ENCODE measurements around the gene CXCR5.

The CXCR5 gene

DNA sequence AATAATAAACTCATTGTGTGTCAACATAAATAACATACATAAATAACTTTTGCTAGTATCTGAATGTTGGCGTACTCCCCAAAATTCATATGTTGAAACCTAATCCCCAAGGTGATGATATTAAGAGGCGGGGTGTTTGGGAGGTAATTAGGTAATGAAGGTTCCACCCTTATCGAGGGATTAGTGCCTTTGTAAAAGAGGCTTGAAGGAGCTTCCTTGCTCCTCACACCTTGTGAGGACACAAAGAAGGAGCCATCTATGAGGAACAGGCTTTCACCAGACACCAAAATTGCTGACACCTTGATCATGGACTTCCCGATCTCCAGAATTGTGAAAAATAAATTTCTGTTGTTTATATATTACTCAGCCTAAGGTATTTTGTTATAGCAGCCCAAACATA, 33.9 kb upstream of the CXCR5 start:
- H3K4me3 ChIP-seq (ENCODE audit: low read depth, low read length), result no peak overlapping the region
- no peaks in the 10 kb centered on the region for H3K36me3 ChIP-seq (ENCODE audit: control insufficient read depth, insufficient read depth, low read length)
- H3K9ac ChIP-seq (ENCODE audit: low read length), result no peak overlapping the region
- no peaks in the 10 kb centered on the region for H3K9me3 ChIP-seq (ENCODE audit: control insufficient read depth, insufficient read depth, low read depth, low read length)
- peaks cover 8% of the 10 kb centered on the region; the same call in 1 of the 2 replicates for H3K4me1 ChIP-seq (ENCODE audit: control insufficient read depth, insufficient read depth, low read length)
- no peaks in the 10 kb centered on the region for H3K27me3 ChIP-seq (ENCODE audit: control insufficient read depth, insufficient read depth, low read length)
- H3K27ac ChIP-seq (ENCODE audit: low read depth, low read length), result no peak overlapping the region

DNA sequence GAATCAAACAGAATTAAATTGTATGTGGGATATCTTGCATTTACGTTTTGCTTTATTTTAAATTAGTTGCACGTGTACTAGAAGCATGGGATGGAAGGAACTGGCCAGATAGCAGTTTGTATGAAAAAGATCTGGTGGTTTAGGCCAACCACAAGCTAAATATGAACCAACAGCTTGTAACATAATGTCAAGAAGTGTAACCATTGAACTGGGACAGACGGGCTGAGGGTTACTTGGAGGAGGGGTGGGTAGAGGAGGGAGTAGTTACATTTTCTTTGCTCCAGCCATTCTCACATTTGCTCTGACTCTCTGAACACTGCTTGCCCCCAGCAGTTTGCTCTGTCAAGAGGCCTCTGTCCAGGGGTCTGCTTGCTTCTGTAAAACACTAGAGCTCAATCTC, 31.7 kb upstream of the CXCR5 start:
- H3K27ac ChIP-seq (ENCODE audit: low read depth, low read length), result no peak overlapping the region
- H3K27me3 ChIP-seq (ENCODE audit: control insufficient read depth, insufficient read depth, low read length), result no peaks in the 10 kb centered on the region
- H3K9me3 ChIP-seq (ENCODE audit: control insufficient read depth, insufficient read depth, low read depth, low read length), result no peaks in the 10 kb centered on the region
- no peak overlapping the region for H3K9ac ChIP-seq (ENCODE audit: low read length)
- H3K4me3 ChIP-seq (ENCODE audit: low read depth, low read length), result no peak overlapping the region
- no peaks in the 10 kb centered on the region for H3K36me3 ChIP-seq (ENCODE audit: control insufficient read depth, insufficient read depth, low read length)
- H3K4me1 ChIP-seq (ENCODE audit: control insufficient read depth, insufficient read depth, low read length), result no peaks in the 10 kb centered on the region

DNA sequence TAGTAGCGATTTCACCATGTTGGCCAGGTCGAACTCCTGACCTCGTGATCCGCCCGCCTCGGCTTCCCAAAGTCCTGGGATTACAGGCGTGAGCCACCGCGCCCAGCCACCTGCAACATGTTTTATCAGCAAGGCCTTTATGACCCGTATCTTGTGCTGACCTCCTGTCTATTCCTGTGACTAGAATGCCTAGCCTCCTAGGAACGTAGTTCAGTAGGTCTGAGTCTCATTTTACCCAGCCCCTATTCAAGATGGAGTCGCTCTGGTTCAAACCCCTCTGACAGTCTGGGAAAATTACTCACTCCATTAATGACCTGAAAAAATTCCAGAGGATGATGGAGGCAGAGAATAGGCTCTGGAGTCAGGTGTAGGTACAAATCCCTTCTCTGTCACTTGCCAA, 30.0 kb upstream of the CXCR5 start:
- no peak overlapping the region for H3K27ac ChIP-seq (ENCODE audit: low read depth, low read length)
- H3K4me1 ChIP-seq (ENCODE audit: control insufficient read depth, insufficient read depth, low read length), result no peaks in the 10 kb centered on the region
- no peak overlapping the region for H3K4me3 ChIP-seq (ENCODE audit: low read depth, low read length)
- no peaks in the 10 kb centered on the region for H3K9me3 ChIP-seq (ENCODE audit: control insufficient read depth, insufficient read depth, low read depth, low read length)
- no peaks in the 10 kb centered on the region for H3K36me3 ChIP-seq (ENCODE audit: control insufficient read depth, insufficient read depth, low read length)
- no peak overlapping the region for H3K9ac ChIP-seq (ENCODE audit: low read length)
- no peaks in the 10 kb centered on the region for H3K27me3 ChIP-seq (ENCODE audit: control insufficient read depth, insufficient read depth, low read length)

DNA sequence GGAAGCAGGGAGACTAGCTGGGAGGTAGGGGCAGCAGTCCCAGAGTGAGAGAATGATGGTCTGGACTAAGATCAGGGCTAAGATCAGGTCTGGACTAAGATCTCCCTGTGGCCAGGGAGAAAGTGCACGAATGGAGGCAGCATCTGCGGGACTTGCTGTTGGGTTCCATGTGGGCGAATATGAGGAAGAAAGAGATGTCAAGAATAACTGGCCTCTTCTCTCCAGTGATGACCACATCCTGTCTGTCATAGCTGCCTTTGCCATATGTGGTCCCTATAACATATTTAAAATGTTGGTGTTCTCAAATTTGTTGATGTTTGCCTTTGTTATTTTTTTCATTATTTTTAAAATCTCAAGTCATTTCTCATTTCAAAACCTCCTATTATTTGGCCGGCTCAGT, 27.4 kb upstream of the CXCR5 start:
- Histone ChIP-seq H3K4me3 (ENCODE audit: low read depth, low read length) (no peak overlapping the region), H3K27ac (ENCODE audit: low read depth, low read length) (no peak overlapping the region), H3K9me3 (ENCODE audit: control insufficient read depth, insufficient read depth, low read depth, low read length) (no peaks in the 10 kb centered on the region), H3K4me1 (ENCODE audit: control insufficient read depth, insufficient read depth, low read length) (no peaks in the 10 kb centered on the region), H3K27me3 (ENCODE audit: control insufficient read depth, insufficient read depth, low read length) (no peaks in the 10 kb centered on the region), H3K9ac (ENCODE audit: low read length) (no peak overlapping the region), H3K36me3 (ENCODE audit: control insufficient read depth, insufficient read depth, low read length) (no peaks in the 10 kb centered on the region)

DNA sequence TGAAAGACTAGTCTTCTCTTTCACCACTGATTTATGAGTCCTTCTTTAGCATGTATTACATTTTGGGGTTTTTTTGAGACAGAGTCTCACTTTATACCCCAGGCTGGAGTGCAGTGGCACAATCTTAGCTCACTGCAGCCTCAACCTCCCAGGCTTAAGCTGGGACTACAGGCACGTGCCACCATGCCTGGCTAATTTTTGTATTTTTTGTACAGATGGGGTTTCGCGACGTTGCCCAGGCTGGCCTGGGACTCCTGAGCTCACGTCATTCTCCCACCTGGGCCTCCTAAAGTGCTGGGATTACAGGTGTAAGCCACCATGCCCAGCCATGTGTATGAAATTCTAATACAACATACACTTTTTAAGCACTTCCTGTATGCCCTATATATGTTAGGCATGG, 26.3 kb upstream of the CXCR5 start:
- no peaks in the 10 kb centered on the region for H3K36me3 ChIP-seq (ENCODE audit: control insufficient read depth, insufficient read depth, low read length)
- H3K27me3 ChIP-seq (ENCODE audit: control insufficient read depth, insufficient read depth, low read length), result no peaks in the 10 kb centered on the region
- H3K4me1 ChIP-seq (ENCODE audit: control insufficient read depth, insufficient read depth, low read length), result no peaks in the 10 kb centered on the region
- H3K27ac ChIP-seq (ENCODE audit: low read depth, low read length), result no peak overlapping the region
- H3K4me3 ChIP-seq (ENCODE audit: low read depth, low read length), result no peak overlapping the region
- H3K9ac ChIP-seq (ENCODE audit: low read length), result no peak overlapping the region
- H3K9me3 ChIP-seq (ENCODE audit: control insufficient read depth, insufficient read depth, low read depth, low read length), result no peaks in the 10 kb centered on the region

DNA sequence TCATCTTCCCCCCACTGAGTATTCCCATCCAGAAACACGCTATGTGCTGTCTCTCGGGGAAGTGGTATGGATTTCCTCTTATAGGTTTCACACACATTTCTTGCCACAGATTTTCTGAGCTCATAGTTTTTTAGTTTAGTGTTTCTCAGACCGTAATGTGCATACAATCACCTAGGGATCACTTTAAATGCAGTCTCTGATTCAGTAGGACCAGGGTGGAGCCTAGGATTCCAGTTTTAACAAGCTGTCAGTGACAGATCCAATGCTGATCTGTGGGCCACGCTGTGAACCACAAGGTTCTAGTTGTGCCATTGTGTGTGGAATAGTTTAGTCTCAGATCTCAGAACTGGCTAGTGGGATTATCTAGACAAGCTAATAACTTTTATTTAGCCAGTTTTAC, 23.7 kb upstream of the CXCR5 start:
- H3K27ac ChIP-seq (ENCODE audit: low read depth, low read length), result no peak overlapping the region

DNA sequence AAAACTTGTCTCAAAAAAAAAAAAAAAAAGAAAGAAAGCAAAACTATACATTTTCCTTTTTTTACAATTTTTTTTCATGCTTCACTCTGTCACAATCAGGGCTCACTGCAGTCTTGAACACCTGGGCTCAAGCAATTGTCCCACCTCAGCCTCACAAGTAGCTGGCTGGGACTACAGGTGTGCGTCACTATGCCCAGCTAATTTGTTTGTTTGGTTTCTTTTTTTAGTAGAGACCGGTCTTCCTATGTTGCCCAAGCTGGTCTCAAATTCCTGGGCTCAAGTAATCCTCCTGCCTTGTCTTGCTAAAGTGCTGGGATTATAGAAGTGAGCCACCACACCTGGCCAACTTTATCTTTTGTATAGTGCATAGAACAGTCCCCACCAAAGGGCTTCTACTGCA, 15.0 kb upstream of the CXCR5 start:
- no peaks in the 10 kb centered on the region for H3K36me3 ChIP-seq (ENCODE audit: control insufficient read depth, insufficient read depth, low read length)
- no peaks in the 10 kb centered on the region for H3K27me3 ChIP-seq (ENCODE audit: control insufficient read depth, insufficient read depth, low read length)
- no peak overlapping the region for H3K4me3 ChIP-seq (ENCODE audit: low read depth, low read length)
- no peaks in the 10 kb centered on the region for H3K9me3 ChIP-seq (ENCODE audit: control insufficient read depth, insufficient read depth, low read depth, low read length)
- no peak overlapping the region for H3K9ac ChIP-seq (ENCODE audit: low read length)
- H3K27ac ChIP-seq (ENCODE audit: low read depth, low read length), result no peak overlapping the region
- H3K4me1 ChIP-seq (ENCODE audit: control insufficient read depth, insufficient read depth, low read length), result peaks cover 16% of the 10 kb centered on the region

More for the DNA sequence above, 23.7 kb upstream of the CXCR5 start:
- Histone ChIP-seq H3K27me3 (ENCODE audit: control insufficient read depth, insufficient read depth, low read length) (no peaks in the 10 kb centered on the region), H3K9me3 (ENCODE audit: control insufficient read depth, insufficient read depth, low read depth, low read length) (no peaks in the 10 kb centered on the region), H3K9ac (ENCODE audit: low read length) (no peak overlapping the region), H3K4me3 (ENCODE audit: low read depth, low read length) (no peak overlapping the region), H3K36me3 (ENCODE audit: control insufficient read depth, insufficient read depth, low read length) (no peaks in the 10 kb centered on the region), H3K4me1 (ENCODE audit: control insufficient read depth, insufficient read depth, low read length) (no peaks in the 10 kb centered on the region)

DNA sequence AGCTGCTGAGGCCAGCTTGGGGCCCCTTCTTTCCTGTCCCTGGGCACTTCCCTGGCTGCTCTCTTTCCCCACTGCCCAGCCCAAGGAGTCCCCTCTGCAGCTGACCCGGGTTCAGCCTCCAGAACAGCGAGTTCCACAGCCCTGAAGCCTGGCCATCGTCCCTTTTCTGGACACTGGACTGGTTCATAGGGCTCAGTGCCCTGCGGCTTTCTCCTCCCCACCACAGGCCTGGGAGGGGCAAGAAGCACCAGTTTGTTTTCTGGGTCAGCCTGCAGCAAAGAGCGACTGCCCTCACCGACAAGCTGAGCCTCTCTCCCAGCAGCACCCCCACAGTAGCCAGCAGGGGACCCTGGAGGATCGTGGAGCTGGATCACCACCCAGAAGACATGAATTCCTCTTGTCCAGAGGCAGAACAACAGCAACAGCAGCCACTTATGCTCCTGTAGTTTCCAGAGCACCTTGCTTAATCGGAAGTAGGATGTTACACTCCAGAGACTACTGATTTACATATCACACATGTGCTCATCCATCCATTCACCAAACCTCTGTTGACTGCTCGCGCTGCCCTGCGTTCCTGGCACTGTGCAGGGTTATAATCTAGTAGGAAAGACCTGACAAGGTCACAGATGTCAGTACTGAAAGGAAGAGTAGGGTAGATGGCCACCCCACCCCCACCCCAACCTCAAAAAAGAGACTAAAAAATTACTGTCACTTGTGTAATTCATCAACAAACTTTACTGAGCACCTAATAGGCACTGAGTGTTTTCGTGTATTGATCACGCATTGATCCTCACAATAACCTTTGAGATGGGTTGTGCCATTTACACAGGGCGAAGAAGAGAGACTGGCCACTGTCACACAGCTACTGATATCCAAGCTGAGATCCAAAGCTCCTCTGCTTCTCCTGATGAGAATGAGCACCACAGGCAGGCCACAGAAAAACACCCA, 13.0 kb upstream of the CXCR5 start:
- Histone ChIP-seq H3K9ac (ENCODE audit: low read length) (peak overlapping the region; percentile 22), H3K27ac (ENCODE audit: low read depth, low read length) (no peak overlapping the region), H3K4me1 (ENCODE audit: control insufficient read depth, insufficient read depth, low read length) (peaks cover 16% of the 10 kb centered on the region), H3K36me3 (ENCODE audit: control insufficient read depth, insufficient read depth, low read length) (no peaks in the 10 kb centered on the region), H3K4me3 (ENCODE audit: low read depth, low read length) (no peak overlapping the region), H3K27me3 (ENCODE audit: control insufficient read depth, insufficient read depth, low read length) (no peaks in the 10 kb centered on the region), H3K9me3 (ENCODE audit: control insufficient read depth, insufficient read depth, low read depth, low read length) (no peaks in the 10 kb centered on the region)

DNA sequence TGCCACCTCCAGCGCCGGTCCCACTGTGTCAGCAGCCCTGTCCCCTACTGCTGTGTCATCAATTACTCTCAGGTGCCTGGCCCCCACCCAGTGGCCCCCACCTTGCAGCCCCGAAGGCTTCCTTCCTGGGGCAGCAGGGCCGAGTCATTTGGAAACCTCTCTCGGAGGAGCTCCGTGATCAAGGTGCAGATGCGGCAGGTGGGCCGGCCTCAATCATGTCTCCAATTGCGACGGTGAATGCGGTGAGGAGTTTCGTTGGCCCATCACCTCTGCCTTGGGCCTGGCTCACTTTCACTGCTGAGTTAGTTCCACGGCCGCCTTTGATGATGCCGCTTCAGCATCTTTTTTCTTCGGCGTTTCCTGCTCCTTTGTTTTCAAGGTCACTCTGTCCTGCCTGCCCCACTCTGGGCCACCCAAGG, 11.3 kb upstream of the CXCR5 start:
- no peak overlapping the region for H3K4me3 ChIP-seq (ENCODE audit: low read depth, low read length)
- H3K27me3 ChIP-seq (ENCODE audit: control insufficient read depth, insufficient read depth, low read length), result no peaks in the 10 kb centered on the region
- H3K4me1 ChIP-seq (ENCODE audit: control insufficient read depth, insufficient read depth, low read length), result peaks cover 20% of the 10 kb centered on the region
- no peaks in the 10 kb centered on the region for H3K9me3 ChIP-seq (ENCODE audit: control insufficient read depth, insufficient read depth, low read depth, low read length)
- no peak overlapping the region for H3K9ac ChIP-seq (ENCODE audit: low read length)
- no peak overlapping the region for H3K27ac ChIP-seq (ENCODE audit: low read depth, low read length)
- H3K36me3 ChIP-seq (ENCODE audit: control insufficient read depth, insufficient read depth, low read length), result no peaks in the 10 kb centered on the region

DNA sequence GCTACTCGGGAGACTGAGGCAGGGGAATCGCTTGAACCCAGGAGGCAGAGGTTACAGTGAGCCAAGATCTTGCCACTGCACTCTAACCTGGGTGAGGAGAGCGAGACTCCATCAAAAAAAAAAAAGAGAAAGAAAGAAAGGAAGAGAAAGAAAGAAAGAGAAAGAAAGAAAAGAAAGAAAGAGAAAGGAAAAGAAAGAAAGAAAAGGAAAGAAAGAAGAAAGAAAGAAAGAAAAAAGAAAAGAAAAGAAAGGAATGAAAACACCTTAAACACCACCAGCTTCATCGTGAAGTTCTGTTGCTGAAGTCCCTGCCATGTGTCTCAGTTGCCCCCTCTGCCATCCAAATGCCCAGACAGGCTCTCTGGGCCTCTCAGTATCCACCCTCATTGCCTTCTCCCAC, 9.9 kb upstream of the CXCR5 start:
- no peak overlapping the region for H3K4me3 ChIP-seq (ENCODE audit: low read depth, low read length)
- H3K27me3 ChIP-seq (ENCODE audit: control insufficient read depth, insufficient read depth, low read length), result no peaks in the 10 kb centered on the region
- peaks cover 20% of the 10 kb centered on the region for H3K4me1 ChIP-seq (ENCODE audit: control insufficient read depth, insufficient read depth, low read length)
- H3K36me3 ChIP-seq (ENCODE audit: control insufficient read depth, insufficient read depth, low read length), result no peaks in the 10 kb centered on the region
- H3K27ac ChIP-seq (ENCODE audit: low read depth, low read length), result no peak overlapping the region
- no peak overlapping the region for H3K9ac ChIP-seq (ENCODE audit: low read length)
- H3K9me3 ChIP-seq (ENCODE audit: control insufficient read depth, insufficient read depth, low read depth, low read length), result no peaks in the 10 kb centered on the region

DNA sequence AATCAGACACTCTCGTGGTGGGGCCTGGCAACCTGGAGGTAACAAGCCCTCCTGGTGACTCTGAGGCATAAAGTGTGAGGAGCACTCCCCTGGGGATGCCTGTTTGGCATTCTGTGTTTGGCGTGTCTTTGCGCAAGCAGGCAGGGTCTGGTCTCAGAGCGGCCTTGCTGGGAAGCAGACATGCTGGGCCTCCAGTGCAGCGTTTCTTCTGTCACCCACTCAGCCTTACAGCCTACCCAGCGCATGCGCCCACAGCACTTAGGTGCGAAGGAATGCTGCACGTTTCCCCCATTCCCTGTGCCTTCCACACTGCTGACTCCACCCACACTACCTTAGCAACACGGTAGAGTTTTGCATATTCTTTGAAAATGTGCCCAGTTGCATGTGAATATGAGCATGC, 7.4 kb upstream of the CXCR5 start:
- no peaks in the 10 kb centered on the region for H3K27me3 ChIP-seq (ENCODE audit: control insufficient read depth, insufficient read depth, low read length)
- H3K9ac ChIP-seq (ENCODE audit: low read length), result no peak overlapping the region
- no peak overlapping the region for H3K4me3 ChIP-seq (ENCODE audit: low read depth, low read length)
- no peak overlapping the region for H3K27ac ChIP-seq (ENCODE audit: low read depth, low read length)
- H3K4me1 ChIP-seq (ENCODE audit: control insufficient read depth, insufficient read depth, low read length), result peaks cover 4% of the 10 kb centered on the region
- no peaks in the 10 kb centered on the region for H3K36me3 ChIP-seq (ENCODE audit: control insufficient read depth, insufficient read depth, low read length)
- H3K9me3 ChIP-seq (ENCODE audit: control insufficient read depth, insufficient read depth, low read depth, low read length), result no peaks in the 10 kb centered on the region
